K562 (cell line): ENCODE results near the gene HPRT1.

Source experiments
- NRF1 ChIP-seq, 2 experiments: fragments of 450-650 bp; IDR thresholded peaks in 1 of 2; conservative IDR thresholded peaks in 1 of 2; 2 replicates each; pipeline ENCODE4 v1.6.1; 2014; ENCODE audit warnings: mild to moderate bottlenecking in 2 of 2
- POLR2A ChIP-seq: fragments of 450-650 bp; conservative IDR thresholded peaks from 2 replicates; pipeline ENCODE4 v1.6.1; 2016
- SMAD3 ChIP-seq: fragments of 450-650 bp; formaldehyde crosslinking; conservative IDR thresholded peaks from 2 replicates; pipeline ENCODE4 v1.4.0; 2020; ENCODE audit warnings: mild to moderate bottlenecking
- TAF1 ChIP-seq: IDR thresholded peaks from 2 replicates; pipeline ENCODE4 v1.6.1; 2011; ENCODE audit warnings: mild to moderate bottlenecking, low read length, moderate library complexity; ENCODE audit not compliant: insufficient read depth, control insufficient read depth, severe bottlenecking; ENCODE audit errors: extremely low read depth
- ZEB2 ChIP-seq: fragments of 450-650 bp; IDR thresholded peaks from 2 replicates; pipeline ENCODE4 v1.6.1; 2016
- ZKSCAN8 ChIP-seq: fragments of 200-800 bp; sonication (Bioruptor generic); IDR thresholded peaks from 2 replicates; pipeline ENCODE4 v1.6.1; 2016; ENCODE audit warnings: missing genetic modification characterization, missing compliant biosample characterization
- TF ChIP-seq, protein P1 (sequence below): IDR thresholded peaks from 2 replicates; pipeline ENCODE4 v1.6.1; 2012; ENCODE audit warnings: low read depth, low read length, improper control_type of control experiment, borderline replicate concordance
- TF ChIP-seq, protein P2 (sequence below), 3 experiments: IDR thresholded peaks in 2 of 3; conservative IDR thresholded peaks in 1 of 3; 2 replicates each; pipeline ENCODE4 v1.5.1; 2011 to 2012; ENCODE audit warnings: low read length in 3 of 3, mild to moderate bottlenecking in 3 of 3, control low read depth in 2 of 3, improper control_type of control experiment in 1 of 3, inconsistent platforms in 1 of 3, low read depth in 1 of 3, mixed read lengths in 1 of 3, moderate library complexity in 1 of 3; ENCODE audit not compliant: insufficient read depth in 2 of 3

DNA sequence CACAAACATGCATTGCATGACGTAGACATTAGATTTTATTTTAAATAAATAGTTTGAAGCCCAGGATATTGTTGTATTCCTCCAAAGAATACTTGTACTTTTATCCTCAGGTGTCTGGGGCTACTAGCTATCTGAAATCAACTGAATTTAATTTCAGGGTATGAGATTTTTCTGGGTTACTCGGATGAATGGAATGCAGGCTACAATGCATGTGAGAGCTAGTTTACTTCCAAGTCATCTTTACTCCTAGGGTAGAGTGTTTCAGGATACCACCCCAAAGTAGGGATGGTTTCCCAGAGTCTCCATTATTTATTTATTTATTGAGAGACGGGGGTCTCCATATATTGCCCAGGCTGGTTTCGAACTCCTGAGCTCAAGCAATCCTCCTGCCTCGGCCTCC, 66.4 kb downstream of the HPRT1 start:
- TF ChIP-seq ZKSCAN8 (CRISPR knock-in tag) (no peak), SMAD3 (no peak), ZEB2 (no peak), POLR2A (no peak), TAF1 (no peak), NRF1 (conservative IDR thresholded peaks at IDR 0.05 in 1 of 2, IDR thresholded peaks at IDR 0.05 in 1 of 2) (no peak)
- TF ChIP-seq, protein P1, sequence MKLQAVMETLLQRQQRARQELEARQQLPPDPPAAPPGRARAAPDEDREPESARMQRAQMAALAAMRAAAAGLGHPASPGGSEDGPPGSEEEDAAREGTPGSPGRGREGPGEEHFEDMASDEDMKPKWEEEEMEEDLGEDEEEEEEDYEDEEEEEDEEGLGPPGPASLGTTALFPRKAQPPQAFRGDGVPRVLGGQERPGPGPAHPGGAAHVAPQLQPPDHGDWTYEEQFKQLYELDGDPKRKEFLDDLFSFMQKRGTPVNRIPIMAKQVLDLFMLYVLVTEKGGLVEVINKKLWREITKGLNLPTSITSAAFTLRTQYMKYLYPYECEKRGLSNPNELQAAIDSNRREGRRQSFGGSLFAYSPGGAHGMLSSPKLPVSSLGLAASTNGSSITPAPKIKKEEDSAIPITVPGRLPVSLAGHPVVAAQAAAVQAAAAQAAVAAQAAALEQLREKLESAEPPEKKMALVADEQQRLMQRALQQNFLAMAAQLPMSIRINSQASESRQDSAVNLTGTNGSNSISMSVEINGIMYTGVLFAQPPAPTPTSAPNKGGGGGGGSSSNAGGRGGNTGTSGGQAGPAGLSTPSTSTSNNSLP: no peak
- TF ChIP-seq, protein P2, sequence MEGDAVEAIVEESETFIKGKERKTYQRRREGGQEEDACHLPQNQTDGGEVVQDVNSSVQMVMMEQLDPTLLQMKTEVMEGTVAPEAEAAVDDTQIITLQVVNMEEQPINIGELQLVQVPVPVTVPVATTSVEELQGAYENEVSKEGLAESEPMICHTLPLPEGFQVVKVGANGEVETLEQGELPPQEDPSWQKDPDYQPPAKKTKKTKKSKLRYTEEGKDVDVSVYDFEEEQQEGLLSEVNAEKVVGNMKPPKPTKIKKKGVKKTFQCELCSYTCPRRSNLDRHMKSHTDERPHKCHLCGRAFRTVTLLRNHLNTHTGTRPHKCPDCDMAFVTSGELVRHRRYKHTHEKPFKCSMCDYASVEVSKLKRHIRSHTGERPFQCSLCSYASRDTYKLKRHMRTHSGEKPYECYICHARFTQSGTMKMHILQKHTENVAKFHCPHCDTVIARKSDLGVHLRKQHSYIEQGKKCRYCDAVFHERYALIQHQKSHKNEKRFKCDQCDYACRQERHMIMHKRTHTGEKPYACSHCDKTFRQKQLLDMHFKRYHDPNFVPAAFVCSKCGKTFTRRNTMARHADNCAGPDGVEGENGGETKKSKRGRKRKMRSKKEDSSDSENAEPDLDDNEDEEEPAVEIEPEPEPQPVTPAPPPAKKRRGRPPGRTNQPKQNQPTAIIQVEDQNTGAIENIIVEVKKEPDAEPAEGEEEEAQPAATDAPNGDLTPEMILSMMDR (IDR thresholded peaks at IDR 0.05 in 2 of 3, conservative IDR thresholded peaks at IDR 0.05 in 1 of 3; ENCODE audit: insufficient read depth in 2 of 3, low read depth in 1 of 3, low read length in 3 of 3): no peak
